ENCODE results near the gene KHDRBS2.

KHDRBS2 gene

GRCh38 chr6:62192593-62192992 is 93.4 kb downstream of the KHDRBS2 start:
- DNase-seq (ENCODE audit: low read depth in 2 of 3, low spot score in 2 of 3): no peak

- no peak for DNase-seq (ENCODE audit: low read depth in 2 of 3, low spot score in 2 of 3)
Measured at GRCh38 chr6:62175195-62175594, 110.8 kb downstream of the KHDRBS2 start.

DNA sequence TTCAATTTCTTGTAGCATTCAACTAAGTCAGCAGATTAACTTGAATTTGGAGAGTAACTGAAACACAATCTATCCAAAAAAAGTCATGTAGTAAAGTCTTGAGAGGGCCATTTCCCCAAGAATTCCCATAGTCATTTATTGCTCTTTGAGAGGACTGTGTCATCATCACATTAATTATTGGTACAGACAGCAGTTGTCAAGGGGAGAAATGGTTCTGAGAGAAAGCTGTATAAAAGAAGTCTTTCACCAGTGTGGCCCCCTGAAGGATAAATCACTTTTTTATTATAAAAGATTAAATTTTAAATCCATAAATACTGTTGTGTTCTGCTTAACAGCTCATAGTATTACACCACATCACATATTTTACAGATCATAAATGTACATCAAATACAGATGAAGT is 111.5 kb downstream of the KHDRBS2 start:
- no peak for DNase-seq (ENCODE audit: low read depth in 2 of 3, low spot score in 2 of 3)

- DNase-seq (ENCODE audit: low read depth in 2 of 3, low spot score in 2 of 3): no peak
Measured at GRCh38 chr6:62167736-62168135, 118.3 kb downstream of the KHDRBS2 start.

- DNase-seq (ENCODE audit: low read depth in 2 of 3, low spot score in 2 of 3): no peak
Measured at GRCh38 chr6:62162858-62163257, 123.2 kb downstream of the KHDRBS2 start.

- DNase-seq (ENCODE audit: low read depth in 2 of 3, low spot score in 2 of 3): no peak
Measured at GRCh38 chr6:62152796-62153195, 133.2 kb downstream of the KHDRBS2 start.

DNA sequence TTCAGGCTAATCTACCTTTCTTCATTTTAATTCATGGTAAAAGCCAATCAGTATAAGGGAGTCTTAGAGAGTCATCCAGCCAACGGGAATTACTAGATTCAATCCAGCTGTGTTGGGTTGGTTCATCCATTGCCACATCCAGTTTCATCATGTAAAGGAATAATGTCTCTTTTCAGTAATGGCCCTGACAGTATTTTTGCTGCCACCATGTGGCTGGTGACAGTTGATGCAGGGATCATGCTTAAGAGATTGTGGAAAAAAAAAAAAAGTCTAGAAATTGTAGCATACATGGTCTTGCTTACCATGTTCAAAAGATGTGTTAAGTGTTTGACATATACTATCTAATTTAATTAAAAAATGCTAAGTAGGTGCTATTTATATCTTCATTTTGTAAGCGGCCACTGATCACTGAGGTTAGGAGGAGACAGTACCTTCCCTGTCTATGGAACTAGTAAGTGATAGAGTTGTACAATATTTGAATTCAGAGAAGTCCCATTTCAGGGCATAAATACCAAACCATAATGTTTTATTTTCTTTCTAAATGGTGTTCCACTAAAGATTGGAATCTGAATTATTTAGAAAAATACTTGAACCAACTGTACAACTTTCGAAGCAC is 135.9 kb downstream of the KHDRBS2 start:
- no peak for DNase-seq (ENCODE audit: low read depth in 2 of 3, low spot score in 2 of 3)

DNA sequence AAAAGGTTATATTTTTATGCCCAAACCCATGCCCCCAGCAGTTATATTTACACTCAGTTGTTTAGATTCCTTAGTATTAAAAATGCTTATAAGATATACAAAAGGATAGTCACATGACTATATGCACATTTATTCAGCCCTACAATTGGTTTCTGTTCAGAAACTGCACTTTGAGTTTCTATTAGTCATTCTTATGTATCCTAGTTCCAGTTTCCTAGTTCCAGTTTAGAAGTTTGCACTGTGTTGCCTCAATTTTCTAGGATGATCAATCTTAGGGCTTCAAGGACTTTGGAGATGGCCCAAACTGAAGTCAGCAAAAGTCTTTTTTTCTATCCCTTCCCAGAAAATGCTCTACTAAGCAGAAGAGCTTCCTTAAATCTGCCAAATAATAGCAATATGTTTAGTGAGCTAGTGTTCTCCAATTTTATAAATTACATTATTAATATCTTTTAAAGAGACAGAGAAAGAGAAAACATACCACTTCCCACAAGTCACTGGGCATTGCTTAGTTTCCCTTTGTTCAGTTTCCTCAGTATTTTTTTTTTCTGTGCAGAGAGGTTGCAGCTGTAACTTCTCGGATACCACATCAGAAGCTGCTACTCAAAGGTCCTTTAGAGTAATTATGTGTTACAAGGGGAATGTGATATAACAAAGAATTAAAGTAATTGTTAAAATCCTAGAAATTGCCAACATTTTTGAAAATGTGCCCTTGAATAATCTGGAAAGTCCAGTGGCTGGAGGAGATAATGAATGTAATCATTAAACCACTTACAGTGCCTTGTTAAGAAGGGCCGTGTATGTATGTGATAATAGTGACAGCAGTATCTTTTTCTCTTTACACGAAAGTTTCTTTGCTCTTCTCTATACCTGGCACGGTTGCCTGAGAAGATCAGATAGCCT is 138.8 kb downstream of the KHDRBS2 start:
- DNase-seq (ENCODE audit: low read depth in 2 of 3, low spot score in 2 of 3): no peak

DNA sequence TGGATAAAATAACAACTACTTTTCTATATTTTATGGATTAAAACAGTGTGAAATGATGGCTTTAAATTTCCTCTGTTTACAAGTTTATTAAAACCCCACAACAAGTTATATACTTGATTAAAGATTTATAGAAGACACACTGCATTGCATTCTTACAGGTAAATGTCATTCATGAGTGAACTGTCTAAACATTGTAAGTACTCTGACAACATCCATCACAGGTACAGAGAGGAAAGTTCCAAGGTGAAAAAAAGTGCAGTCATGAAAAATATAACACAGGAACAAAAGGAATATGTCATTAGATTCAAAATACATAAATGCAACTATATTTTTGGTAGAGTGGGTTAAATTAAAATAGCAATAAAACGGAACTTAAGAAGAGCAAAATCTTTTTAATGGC is 156.9 kb downstream of the KHDRBS2 start:
- no peak for DNase-seq (ENCODE audit: low read depth in 2 of 3, low spot score in 2 of 3)

GRCh38 chr6:62119401-62119800 is 166.6 kb downstream of the KHDRBS2 start:
- DNase-seq (ENCODE audit: low read depth in 2 of 3, low spot score in 2 of 3): no peak

- no peak for DNase-seq (ENCODE audit: low read depth in 2 of 3, low spot score in 2 of 3)
Measured at GRCh38 chr6:62103186-62103859, 182.7 kb downstream of the KHDRBS2 start.

DNA sequence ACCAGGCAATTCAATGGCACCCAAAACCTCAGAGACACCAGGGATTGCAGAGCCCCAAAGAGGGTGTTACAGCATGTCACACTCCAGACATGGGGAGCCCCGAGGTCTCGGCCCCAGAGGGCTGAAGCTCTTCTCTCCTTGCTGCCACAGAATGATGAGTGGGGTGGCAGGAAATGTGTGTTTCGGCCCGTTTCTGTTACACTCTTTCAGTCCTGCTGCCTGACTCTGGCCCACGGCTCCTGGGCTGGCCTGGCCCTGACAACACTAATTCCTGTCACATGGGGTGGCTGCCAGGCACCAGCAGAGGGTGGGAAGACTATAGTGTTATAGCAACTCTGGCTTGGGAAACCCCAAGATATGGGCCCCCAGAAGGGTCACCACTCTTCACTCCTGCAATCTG is 183.6 kb downstream of the KHDRBS2 start:
- no peak for DNase-seq (ENCODE audit: low read depth in 2 of 3, low spot score in 2 of 3)

DNA sequence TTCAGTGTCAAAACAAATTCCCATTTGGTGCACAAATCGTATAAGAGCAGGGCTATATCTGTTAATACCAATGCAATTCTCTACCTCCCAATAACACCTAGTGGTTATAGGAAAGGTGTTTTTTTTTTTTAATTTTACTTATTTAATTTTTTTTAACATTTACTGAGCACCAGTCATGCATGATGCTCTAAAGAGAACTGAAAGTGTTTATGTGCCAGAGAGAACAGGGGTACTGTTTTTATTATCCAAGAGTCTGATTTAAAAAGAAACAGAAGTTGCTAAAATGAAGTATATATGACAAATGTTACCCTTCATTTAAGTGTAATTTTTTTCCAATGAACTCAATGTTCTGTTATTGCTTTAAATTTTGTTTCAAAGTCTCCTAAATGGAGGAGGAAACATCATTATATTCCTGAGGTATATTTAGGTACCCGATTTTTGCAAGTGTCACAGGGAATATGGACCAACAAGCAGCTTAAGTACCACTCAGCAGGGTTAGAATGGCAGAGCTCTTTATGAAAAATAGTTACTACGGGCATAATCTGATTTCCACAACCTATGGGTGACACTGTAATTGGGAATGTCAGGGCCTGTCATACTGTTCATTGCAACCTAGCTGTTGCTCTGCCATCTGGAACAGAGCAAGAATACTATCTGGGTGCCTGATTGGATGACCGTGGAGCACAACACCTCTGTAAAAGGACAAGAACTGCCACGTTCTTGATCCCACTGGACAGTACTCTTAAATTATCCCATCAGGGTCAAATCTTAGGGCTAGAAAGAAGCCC is 195.4 kb downstream of the KHDRBS2 start:
- no peak for DNase-seq (ENCODE audit: low read depth in 2 of 3, low spot score in 2 of 3)

GRCh38 chr6:62089781-62090180 is 196.2 kb downstream of the KHDRBS2 start:
- DNase-seq (ENCODE audit: low read depth in 2 of 3, low spot score in 2 of 3): no peak

DNA sequence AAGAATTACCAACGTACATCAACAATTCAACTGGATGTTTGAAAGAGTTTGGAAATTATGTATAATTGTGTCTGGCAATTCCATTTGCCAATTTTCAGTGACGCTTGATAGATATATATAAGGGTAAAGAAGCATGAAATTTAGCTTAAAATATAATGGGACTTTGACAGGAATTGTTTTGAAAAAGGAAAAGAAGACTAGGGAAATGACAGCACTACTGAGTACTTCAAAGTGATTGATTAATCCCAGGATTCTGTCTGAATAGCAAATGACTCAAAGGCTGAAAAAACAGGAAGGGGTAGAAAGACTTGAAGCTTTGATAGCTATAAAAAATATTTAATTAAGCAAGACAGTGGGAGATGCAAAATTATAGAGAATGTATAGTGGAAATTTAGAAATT is 200.0 kb downstream of the KHDRBS2 start:
- no peak for DNase-seq (ENCODE audit: low read depth in 2 of 3, low spot score in 2 of 3)

- no peak for DNase-seq (ENCODE audit: low read depth in 2 of 3, low spot score in 2 of 3)
Measured at GRCh38 chr6:62075869-62076268, 210.2 kb downstream of the KHDRBS2 start.

DNA sequence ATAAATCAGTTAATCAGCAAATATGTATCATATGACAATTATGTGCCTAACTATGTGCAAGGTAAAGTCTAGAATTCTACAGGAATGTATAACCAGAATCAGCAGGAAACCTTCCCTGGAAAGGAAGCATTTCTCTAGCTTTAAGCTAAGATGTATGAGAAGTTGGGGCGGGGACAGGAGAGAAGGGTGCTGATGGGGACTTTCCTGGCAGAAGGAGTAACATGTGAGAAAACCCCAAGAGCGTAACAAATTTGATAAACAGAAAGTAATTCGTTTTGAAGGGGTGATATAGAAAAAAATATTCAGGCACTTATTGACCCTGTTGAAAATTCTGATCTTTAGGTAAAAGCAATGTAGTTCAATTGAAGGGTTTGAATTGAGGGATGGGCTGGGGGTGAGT is 226.1 kb downstream of the KHDRBS2 start:
- DNase-seq (ENCODE audit: low read depth in 2 of 3, low spot score in 2 of 3): no peak

DNA sequence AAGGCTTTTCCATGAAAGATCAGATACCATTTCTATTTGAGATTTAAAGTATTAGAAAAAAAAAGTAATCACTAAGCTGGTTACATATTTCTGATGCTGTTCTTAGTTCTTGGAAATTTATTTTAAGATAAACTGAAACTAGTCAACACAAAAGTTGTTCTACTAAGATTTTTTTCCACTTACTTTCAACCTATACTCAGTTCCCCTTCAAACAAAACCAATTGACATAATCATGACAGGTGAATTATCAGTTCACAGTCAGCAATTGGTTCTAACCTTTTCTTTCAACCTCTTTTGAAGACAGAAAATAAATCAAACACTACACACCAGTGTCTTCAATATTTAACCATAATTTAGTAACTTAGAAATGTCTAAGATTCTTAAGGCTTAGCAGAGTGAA is 228.7 kb downstream of the KHDRBS2 start:
- no peak for DNase-seq (ENCODE audit: low read depth in 2 of 3, low spot score in 2 of 3)

DNA sequence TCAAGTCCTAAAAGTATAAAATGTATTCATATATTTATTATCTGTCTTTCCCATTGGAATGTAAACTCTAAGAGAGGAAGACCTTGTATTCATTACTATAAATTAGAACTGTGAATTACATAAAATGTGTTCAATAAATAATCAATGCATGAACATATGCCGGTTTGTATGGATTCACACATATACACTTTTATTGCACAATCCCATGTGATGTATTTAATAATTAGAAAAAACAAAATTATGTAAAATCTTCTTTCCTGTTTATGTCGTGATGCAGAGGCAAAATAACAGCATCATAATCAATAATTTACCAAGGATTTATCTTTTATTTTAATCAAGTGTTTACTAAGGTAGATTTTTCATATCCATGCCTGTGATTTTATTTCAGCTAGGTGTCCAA is 240.5 kb downstream of the KHDRBS2 start:
- DNase-seq (ENCODE audit: low read depth in 2 of 3, low spot score in 2 of 3): no peak

DNA sequence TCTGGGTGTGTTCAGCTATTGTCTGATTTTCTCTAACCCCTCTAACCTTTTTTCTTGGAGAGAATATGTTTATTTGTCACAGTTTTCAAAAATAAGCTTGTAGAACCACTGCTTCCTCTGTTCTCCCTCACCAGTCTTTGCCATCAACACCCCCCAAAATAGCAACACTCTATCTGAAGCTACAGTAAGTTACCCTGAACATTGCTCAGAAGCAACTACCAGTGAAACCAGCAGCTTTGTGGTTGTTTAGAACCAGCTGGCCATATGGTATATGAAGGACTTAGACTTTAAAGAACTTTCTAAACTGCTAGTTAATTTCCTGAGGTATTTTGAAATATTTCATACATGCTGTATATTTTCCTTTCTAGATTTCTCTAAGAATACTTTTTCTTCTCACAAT is 242.9 kb downstream of the KHDRBS2 start:
- DNase-seq (ENCODE audit: low read depth in 2 of 3, low spot score in 2 of 3): no peak

- DNase-seq (ENCODE audit: low read depth in 2 of 3, low spot score in 2 of 3): no peak
Measured at GRCh38 chr6:62042429-62042828, 243.6 kb downstream of the KHDRBS2 start.
